A549 (cell line): ENCODE results near the gene DGCR2.

Experiments
- CTCF ChIP-seq: fragments of >200 bp; sonication (Bioruptor Twin); formaldehyde crosslinking; IDR thresholded peaks from 3 replicates; pipeline ENCODE4 v1.5.1; 2016
- E2F6 ChIP-seq: IDR thresholded peaks from 2 replicates; pipeline ENCODE4 v1.6.1; 2012; ENCODE audit warnings: low read depth, borderline replicate concordance
- JUNB ChIP-seq: fragments of >200 bp; sonication (Bioruptor Twin); formaldehyde crosslinking; IDR thresholded peaks from 2 replicates; pipeline ENCODE4 v1.6.1; 2016
- MAZ ChIP-seq: fragments of 150-350 bp; IDR thresholded peaks from 2 replicates; pipeline ENCODE4 v1.6.1; 2014; ENCODE audit warnings: antibody characterized with exemption, low read depth, low read length, borderline replicate concordance
- REST ChIP-seq: fragments of 200-600 bp; sonication (generic); IDR thresholded peaks from 2 replicates; pipeline ENCODE4 v1.6.1; 2016; ENCODE audit warnings: antibody characterized with exemption, mild to moderate bottlenecking, moderate library complexity
- SMC3 ChIP-seq: fragments of >200 bp; sonication (Bioruptor Twin); formaldehyde crosslinking; IDR thresholded peaks from 3 replicates; pipeline ENCODE4 v1.6.1; 2018; ENCODE audit warnings: inconsistent platforms
- ZFP36 ChIP-seq: fragments of 450-650 bp; IDR thresholded peaks from 2 replicates; pipeline ENCODE4 v1.6.1; 2014; ENCODE audit warnings: borderline replicate concordance; ENCODE audit not compliant: partially characterized antibody

GRCh38 chr22:19067696-19068348 lies 54.4 kb downstream of the DGCR2 start:
- no peak for TF ChIP-seq CTCF
- TF ChIP-seq REST, result no peak
- no peak for TF ChIP-seq JUNB
- no peak for TF ChIP-seq MAZ
- TF ChIP-seq E2F6, result no peak
- TF ChIP-seq SMC3, result no peak
- no peak for TF ChIP-seq ZFP36
